Activated CD8-positive, alpha-beta T cell treated with anti-CD3 and anti-CD28 coated beads, Interleukin-2, amount 10 ng/mL, durations not matched to agents 7 days and 5 days (primary cell): Measurements from ENCODE around the gene ACER1. TPM values are rescaled to one million over a fixed set of nuclear protein-coding genes. Genes with fewer than 3 reads are reported as not detected.
A peak's percentile ranks its signal among the peaks of the same experiment; 100 is the strongest.

Source experiments
- ATAC-seq: fragments of 150-1000 bp; cut with Tn5 transposase; one replicate; pipeline ENCODE4 v1.10.0; 2021; ENCODE audit warnings: moderate library complexity
- CTCF ChIA-PET: fragments of 350-600 bp; sonication (Branson Sonifier 250); formaldehyde crosslinking; loops from one replicate; lab custom pipeline; 2021; ENCODE audit warnings: antibody characterized with exemption; lab: Charles Lee
- POLR2A ChIA-PET: fragments of 350-600 bp; sonication (Branson Sonifier 250); formaldehyde crosslinking; loops from one replicate; lab custom pipeline; 2021; ENCODE audit warnings: antibody characterized with exemption; lab: Charles Lee
- DNase-seq: peaks from one replicate; pipeline ENCODE4 v3.0.0-alpha.2; 2020
- H3K27ac Mint-ChIP-seq: one replicate; pipeline ENCODE4 v1.8.0; 2021; ENCODE audit warnings: mild to moderate bottlenecking, mixed read lengths
- H3K27me3 Mint-ChIP-seq: one replicate; pipeline ENCODE4 v1.8.0; 2021; ENCODE audit warnings: low read depth, mixed read lengths
- H3K36me3 Mint-ChIP-seq: one replicate; pipeline ENCODE4 v1.8.0; 2021; ENCODE audit warnings: low read depth, mixed read lengths
- H3K4me1 Mint-ChIP-seq: one replicate; pipeline ENCODE4 v1.8.0; 2021; ENCODE audit warnings: low read depth, mixed read lengths
- H3K4me3 Mint-ChIP-seq: one replicate; pipeline ENCODE4 v1.8.0; 2021; ENCODE audit warnings: mild to moderate bottlenecking, mixed read lengths
- H3K9me3 Mint-ChIP-seq: one replicate; pipeline ENCODE4 v1.8.0; 2022; ENCODE audit warnings: mixed read lengths; ENCODE audit not compliant: insufficient read depth
- total RNA-seq, 2 experiments: library from RNA; stranded (reverse); gene quantifications; one replicate each; pipeline ENCODE4 v1.2.3, GENCODE V29; 2021

The ACER1 gene, protein sequence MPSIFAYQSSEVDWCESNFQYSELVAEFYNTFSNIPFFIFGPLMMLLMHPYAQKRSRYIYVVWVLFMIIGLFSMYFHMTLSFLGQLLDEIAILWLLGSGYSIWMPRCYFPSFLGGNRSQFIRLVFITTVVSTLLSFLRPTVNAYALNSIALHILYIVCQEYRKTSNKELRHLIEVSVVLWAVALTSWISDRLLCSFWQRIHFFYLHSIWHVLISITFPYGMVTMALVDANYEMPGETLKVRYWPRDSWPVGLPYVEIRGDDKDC
- total RNA-seq = under 1 TPM; 0.26 to 0.29 TPM

DNA sequence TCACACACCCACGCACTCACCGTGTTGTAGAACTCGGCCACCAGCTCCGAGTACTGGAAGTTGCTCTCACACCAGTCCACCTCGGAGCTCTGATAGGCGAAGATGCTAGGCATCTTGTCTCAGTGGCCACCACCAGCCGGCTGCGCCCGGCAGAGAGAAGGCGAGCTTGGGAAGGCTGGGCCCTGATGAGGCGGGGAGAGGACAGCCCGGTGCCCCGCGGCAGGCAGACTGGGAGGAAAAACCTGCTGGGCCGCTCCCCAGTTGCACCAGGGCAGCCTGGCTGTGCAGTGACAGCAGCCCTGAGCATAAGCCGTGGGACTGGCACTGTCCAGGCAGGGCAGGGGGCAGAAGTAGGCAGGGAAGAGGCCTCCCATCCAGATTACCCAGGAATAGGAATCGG lies at the start of gene ACER1:
Gene ACER1 (minus strand): TSS at position 174 of the 400 bp plus-strand sequence. CDS start 61 bp downstream, at position 113.
- H3K27ac Mint-ChIP-seq = no peak within 1 kb of the TSS
- no peak within 1 kb of the TSS for H3K4me3 Mint-ChIP-seq
- ATAC-seq (no peak), DNase-seq (no peak)
- H3K27me3 Mint-ChIP-seq = no peaks in the 10 kb centered on the region
- ChIA-PET CTCF (interaction anchor here (1.6 kb wide), 1 partner anchor 34 kb away, joined by 5 read pairs; no protein-coding TSS in a partner anchor), POLR2A (no interaction called here)
- H3K36me3 Mint-ChIP-seq = no peaks in the 10 kb centered on the region
- H3K9me3 Mint-ChIP-seq = no peaks in the 10 kb centered on the region
- no peaks in the 10 kb centered on the region for H3K4me1 Mint-ChIP-seq

DNA sequence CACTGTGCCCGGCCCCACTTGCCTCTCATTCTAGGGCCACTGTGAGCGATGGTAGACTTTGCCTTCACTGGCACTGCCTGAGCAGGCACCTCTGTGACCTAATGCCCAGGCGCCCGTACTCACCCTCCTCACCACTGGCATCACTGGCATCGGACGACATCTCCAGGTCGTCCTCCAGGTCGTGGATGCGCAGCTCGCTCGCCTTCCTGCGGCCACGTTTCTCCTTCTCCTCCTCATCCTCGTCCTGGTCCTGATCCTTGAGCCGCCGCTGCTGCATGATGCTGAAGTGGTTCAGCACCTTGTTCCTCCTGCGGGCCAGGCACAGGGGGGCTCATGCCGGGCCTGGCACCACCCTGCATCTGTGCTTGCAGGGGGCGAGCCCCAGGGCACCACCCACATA lies 49.8 kb upstream of the ACER1 start:
- POLR2A ChIA-PET = interaction anchor here (0.9 kb wide), 1 partner anchor 22 kb away, joined by 3 read pairs; the partner anchor contains the start of gene CLPP
- peaks cover under 1% of the 10 kb centered on the region for H3K4me1 Mint-ChIP-seq
- DNase-seq (no peak), ATAC-seq (no peak)
- H3K27ac Mint-ChIP-seq = no peak overlapping the region
- CTCF ChIA-PET = no interaction called here
- H3K4me3 Mint-ChIP-seq = no peak overlapping the region
- H3K9me3 Mint-ChIP-seq = no peaks in the 10 kb centered on the region
- H3K36me3 Mint-ChIP-seq = peaks cover 62% of the 10 kb centered on the region
- no peaks in the 10 kb centered on the region for H3K27me3 Mint-ChIP-seq

DNA sequence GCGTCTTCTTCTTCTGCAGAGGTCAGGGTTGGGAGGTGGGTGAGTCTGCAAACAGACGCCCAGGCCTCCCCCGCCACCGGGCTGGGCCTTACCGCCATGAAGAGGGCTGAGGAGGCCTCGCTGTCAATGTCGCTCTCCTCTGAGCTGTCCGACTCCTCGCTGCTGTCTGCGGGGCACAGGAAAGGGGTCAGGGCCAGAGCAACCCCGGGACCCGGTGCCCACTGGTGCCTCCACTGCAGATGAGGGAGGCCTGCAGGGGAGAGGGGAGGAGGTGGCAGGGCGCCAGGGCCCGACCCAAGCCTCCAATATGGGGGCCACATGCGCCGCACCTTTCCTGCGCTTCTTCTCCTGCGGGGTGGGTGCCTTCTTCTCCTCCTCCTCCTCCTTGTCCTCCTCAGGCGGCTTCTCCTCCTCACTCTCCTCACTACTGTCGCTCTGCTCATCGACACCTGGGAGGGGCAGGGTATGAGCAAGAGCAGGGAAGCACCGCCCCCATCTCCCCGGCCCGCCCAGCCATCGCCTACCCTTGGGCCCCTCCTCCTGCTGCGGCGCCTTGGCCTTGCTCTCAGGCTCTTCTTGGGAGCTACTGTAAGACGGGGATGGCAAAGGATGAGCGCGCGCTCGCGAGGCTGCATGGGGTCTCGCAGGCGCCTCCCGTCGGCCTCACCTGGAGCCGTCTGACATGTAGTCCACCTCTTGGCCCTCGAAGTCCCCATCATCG lies 47.8 kb upstream of the ACER1 start:
- peaks cover 47% of the 10 kb centered on the region for H3K36me3 Mint-ChIP-seq
- CTCF ChIA-PET = no interaction called here
- H3K4me3 Mint-ChIP-seq = no peak overlapping the region
- H3K4me1 Mint-ChIP-seq = no peaks in the 10 kb centered on the region
- DNase-seq (no peak), ATAC-seq (no peak)
- POLR2A ChIA-PET = no interaction called here
- H3K9me3 Mint-ChIP-seq = no peaks in the 10 kb centered on the region
- no peaks in the 10 kb centered on the region for H3K27me3 Mint-ChIP-seq
- H3K27ac Mint-ChIP-seq = no peak overlapping the region

DNA sequence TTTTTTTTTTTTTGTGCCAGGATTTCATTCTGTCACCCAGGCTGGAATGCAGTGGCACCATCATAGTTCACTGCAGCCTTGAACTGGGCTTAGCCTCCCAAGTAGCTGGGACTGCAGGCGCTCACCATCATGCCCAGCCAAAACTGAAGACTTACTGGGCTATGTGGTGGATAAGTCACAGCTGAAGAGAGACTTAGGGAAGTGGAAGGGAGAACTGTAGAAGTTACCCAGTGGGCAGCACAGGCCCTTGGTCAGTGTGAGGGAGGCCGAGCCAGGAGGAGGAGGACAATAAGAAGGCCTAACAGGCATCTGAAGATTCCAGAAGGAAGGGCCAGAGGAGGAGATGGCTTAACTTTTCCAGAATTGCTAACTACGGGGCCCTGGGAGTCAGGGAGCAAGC lies 46.3 kb upstream of the ACER1 start:
- peaks cover 40% of the 10 kb centered on the region for H3K36me3 Mint-ChIP-seq
- ATAC-seq (no peak), DNase-seq (no peak)
- no peak overlapping the region for H3K27ac Mint-ChIP-seq
- CTCF ChIA-PET = no interaction called here
- H3K27me3 Mint-ChIP-seq = no peaks in the 10 kb centered on the region
- POLR2A ChIA-PET = no interaction called here
- no peak overlapping the region for H3K4me3 Mint-ChIP-seq
- H3K9me3 Mint-ChIP-seq = no peaks in the 10 kb centered on the region
- peaks cover 2% of the 10 kb centered on the region for H3K4me1 Mint-ChIP-seq

DNA sequence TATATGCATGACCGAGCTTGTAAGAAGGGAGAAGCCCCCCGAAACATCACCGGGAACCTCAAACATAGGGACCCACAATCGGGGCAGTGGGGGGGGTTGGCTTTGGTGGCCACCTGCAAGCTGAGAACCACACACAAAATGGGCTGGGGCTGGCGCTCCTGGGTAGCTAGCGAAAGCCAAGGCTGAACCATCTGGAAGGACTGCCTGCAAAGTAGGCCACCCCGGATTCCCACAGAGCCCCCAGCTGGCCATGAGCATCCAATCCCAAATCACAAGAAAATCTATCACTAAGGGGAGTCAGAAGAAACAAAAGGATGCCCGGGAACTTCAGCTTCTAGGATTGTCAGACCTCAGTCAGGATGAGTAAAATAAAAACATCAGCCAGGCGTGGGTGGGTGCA lies 45.1 kb upstream of the ACER1 start:
- no peak for DNase-seq
- Mint-ChIP-seq H3K9me3 (no peaks in the 10 kb centered on the region), H3K27me3 (no peaks in the 10 kb centered on the region), H3K36me3 (peaks cover 36% of the 10 kb centered on the region), H3K4me3 (no peak overlapping the region), H3K4me1 (peaks cover 11% of the 10 kb centered on the region), H3K27ac (no peak overlapping the region)
- ATAC-seq = no peak
- ChIA-PET CTCF (no interaction called here), POLR2A (interaction anchor here (0.6 kb wide), 1 partner anchor 75 kb away, joined by 3 read pairs; no protein-coding TSS in a partner anchor)

DNA sequence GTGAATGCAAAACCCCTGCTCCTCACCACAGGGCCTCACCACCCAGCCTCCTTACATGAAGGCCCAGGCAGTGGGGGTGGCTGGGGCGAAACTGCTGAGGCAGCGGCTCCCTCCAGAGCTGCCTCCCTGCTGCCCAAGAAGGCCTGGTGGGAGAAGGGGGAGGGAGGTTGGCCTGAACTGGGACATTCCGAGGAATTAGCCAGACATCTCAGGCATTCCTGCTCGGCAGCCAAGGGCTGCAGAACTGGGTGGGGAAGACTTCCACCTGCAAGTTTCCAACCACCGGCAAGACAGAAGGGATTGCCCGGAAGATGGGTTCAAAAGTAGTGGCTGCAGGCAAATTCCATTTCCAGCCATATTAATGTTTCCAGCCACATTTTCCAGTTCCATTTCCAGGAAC lies 44.6 kb upstream of the ACER1 start:
- CTCF ChIA-PET = no interaction called here
- Mint-ChIP-seq H3K36me3 (peaks cover 31% of the 10 kb centered on the region), H3K27me3 (no peaks in the 10 kb centered on the region), H3K4me1 (peaks cover 14% of the 10 kb centered on the region), H3K9me3 (no peaks in the 10 kb centered on the region), H3K27ac (no peak overlapping the region), H3K4me3 (no peak overlapping the region)
- ATAC-seq (no peak), DNase-seq (no peak)
- POLR2A ChIA-PET = interaction anchor here (0.6 kb wide), 1 partner anchor 75 kb away, joined by 3 read pairs; no protein-coding TSS in a partner anchor

DNA sequence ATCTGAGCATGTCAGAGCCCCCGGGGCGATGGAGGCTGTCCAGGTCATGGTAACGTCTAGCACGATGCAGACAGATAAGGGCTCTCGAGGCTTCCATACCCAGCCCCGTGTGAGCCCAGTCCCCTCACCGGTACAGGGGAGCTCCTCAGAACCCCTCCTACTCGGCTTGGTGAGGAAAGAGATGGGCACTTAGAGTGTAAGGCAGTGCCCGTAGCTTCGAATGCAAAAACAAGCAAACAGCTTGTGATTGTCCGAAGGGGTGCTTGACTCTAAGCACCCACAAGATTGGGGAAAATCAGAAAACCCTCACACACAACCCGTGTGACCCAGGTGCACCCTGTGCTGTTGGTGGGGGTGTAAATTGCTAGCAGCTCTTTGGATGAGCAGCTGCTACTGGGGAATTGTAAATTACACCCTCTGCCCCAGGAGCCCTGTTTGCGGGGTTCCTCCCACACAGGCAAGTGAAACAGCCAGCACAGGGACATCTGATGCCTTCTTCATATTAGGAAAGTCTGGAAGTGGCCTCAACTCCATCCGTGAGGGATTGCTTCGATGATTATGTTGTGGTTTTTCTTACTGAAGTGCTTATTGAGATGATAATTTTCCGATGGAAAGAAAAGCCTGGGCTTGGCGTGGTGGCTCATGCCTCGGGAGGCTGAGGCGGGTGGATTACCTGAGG lies 43.2 kb upstream of the ACER1 start:
- H3K9me3 Mint-ChIP-seq = no peaks in the 10 kb centered on the region
- DNase-seq = no peak
- peaks cover 20% of the 10 kb centered on the region for H3K4me1 Mint-ChIP-seq
- ChIA-PET CTCF (interaction anchor here (0.8 to 1.4 kb wide), 2 partner anchors 11 to 48 kb away, joined by 3 to 4 read pairs; partner anchors contain the start of gene KHSRP), POLR2A (interaction anchor here (0.7 to 0.9 kb wide), 2 partner anchors 104 to 415 kb away, joined by 3 to 5 read pairs; no protein-coding TSS in a partner anchor)
- H3K27ac Mint-ChIP-seq = no peak overlapping the region
- peaks cover 24% of the 10 kb centered on the region for H3K36me3 Mint-ChIP-seq
- no peak for ATAC-seq
- H3K4me3 Mint-ChIP-seq = no peak overlapping the region
- H3K27me3 Mint-ChIP-seq = no peaks in the 10 kb centered on the region

DNA sequence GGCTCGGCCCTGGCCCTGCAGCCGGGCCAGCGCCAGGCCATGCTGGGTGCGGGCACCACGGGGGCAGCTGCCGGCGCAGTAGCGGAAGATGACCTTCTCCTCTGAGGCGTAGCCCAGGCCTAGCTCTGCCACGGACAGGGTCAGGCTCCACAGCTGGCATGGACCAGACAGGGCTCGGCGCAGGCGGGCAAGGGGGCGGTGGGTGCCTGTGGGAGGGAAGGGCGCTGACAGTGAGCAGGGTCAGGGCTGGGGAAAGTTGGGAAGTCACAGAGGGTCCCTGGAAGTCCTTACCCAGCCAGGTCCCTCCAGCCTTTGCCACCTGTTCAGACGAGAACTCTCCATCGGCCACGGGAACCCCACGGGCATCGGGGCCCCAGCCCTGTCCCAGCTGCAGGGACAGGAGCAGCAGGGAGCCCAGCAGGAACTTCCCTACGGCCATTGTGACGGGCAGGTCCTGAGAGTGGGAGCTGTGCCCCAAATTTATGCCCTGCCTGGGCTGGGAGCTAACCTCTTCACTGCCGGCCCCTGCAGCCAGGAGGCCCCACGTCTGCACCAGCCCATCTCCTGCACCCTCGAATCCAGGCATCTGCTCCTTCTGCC lies 42.1 kb upstream of the ACER1 start, which contains the start of gene PSPN:
Gene PSPN (minus strand): TSS at position 523 of the 600 bp plus-strand sequence. CDS start 84 bp downstream, at position 439.
- H3K36me3 Mint-ChIP-seq = peaks cover 14% of the 10 kb centered on the region
- H3K27ac Mint-ChIP-seq = no peak within 1 kb of the TSS
- H3K4me1 Mint-ChIP-seq = peaks cover 20% of the 10 kb centered on the region
- ChIA-PET POLR2A (interaction anchor here (1.1 to 1.3 kb wide), 2 partner anchors 12 to 49 kb away, joined by 4 read pairs; partner anchors contain the start of gene KHSRP), CTCF (no interaction called here)
- H3K9me3 Mint-ChIP-seq = no peaks in the 10 kb centered on the region
- DNase-seq = no peak
- no peaks in the 10 kb centered on the region for H3K27me3 Mint-ChIP-seq
- H3K4me3 Mint-ChIP-seq = no peak within 1 kb of the TSS
- ATAC-seq = no peak

DNA sequence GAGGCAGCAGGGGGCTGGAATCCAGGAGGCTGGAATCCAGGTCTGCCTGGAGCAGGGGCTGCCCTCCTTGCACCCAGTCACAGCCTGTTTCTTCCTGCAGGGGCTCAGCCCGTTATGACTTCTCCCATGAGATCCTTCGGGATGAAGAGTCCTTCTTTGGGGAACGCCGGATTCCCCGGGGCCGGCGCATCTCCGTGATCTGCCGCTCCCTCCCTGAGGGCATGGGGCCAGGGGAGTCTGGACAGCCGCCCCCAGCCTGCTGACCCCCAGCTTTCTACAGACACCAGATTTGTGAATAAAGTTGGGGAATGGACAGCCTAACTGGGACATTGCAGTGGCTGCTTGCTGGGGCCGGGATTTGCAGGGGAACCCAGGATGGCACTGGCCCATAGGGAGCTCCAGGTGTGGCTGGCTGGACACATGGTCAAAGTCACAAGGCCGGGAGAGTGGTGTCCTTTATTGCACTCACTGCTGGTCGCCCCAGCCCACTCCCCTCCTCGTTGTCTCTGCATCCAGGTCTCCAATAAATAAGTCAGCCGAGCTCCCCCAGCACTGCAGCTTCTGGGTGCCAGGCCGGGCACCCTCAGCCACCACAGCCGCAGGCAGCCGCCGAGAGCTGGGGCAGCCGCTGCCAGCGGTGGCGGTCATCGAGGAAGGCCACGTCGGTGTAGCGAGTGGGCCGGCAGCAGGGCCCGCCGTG lies 41.4 kb upstream of the ACER1 start:
- Mint-ChIP-seq H3K4me3 (peak overlapping the region; percentile 22), H3K4me1 (peaks cover 21% of the 10 kb centered on the region)
- CTCF ChIA-PET = no interaction called here

DNA sequence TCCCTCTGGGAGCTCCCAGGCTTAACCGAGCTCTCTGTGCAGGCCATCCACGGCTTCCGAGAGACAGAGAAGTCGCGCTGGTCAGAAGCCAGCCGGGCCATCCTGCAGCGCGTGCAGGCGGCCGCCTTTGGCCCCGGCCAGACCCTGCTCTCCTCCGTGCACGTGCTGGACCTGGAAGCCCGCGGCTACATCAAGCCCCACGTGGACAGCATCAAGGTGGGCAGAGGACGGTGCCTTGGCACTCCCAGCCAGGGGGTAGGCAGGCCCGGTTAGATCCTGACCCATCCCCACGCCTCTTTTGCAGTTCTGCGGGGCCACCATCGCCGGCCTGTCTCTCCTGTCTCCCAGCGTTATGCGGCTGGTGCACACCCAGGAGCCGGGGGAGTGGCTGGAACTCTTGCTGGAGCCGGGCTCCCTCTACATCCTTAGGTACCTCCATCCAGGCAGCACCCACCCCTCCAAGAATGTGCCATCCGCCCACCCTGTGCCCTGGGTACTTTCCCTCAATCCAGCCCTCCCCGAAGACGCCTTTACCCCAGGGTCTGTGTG lies 40.8 kb upstream of the ACER1 start:
- CTCF ChIA-PET = no interaction called here
- Mint-ChIP-seq H3K4me1 (peaks cover 28% of the 10 kb centered on the region), H3K27me3 (no peaks in the 10 kb centered on the region), H3K4me3 (peak overlapping the region; percentile 87), H3K36me3 (peaks cover 10% of the 10 kb centered on the region), H3K27ac (peak overlapping the region; percentile 94), H3K9me3 (no peaks in the 10 kb centered on the region)
- DNase-seq (no peak), ATAC-seq (no peak)
- POLR2A ChIA-PET = interaction anchor here (1.3 kb wide), 1 partner anchor 51 kb away, joined by 4 read pairs; the partner anchor contains the start of gene KHSRP

More for the DNA sequence above, 41.4 kb upstream of the ACER1 start:
- DNase-seq (no peak), ATAC-seq (no peak)
- Mint-ChIP-seq H3K36me3 (peaks cover 9% of the 10 kb centered on the region), H3K27me3 (no peaks in the 10 kb centered on the region), H3K9me3 (no peaks in the 10 kb centered on the region), H3K27ac (no peak overlapping the region)
- POLR2A ChIA-PET = interaction anchor here (1.1 to 1.3 kb wide), 2 partner anchors 11 to 50 kb away, joined by 4 read pairs; partner anchors contain the start of gene KHSRP
